SJCRH30 (cell line): ENCODE measurements around the gene NUP43. TPM values are rescaled to one million over a fixed set of nuclear protein-coding genes. Genes with fewer than 3 reads are reported as not detected.

Experiments used
- DNase-seq, 2 experiments: peaks; one replicate each; pipeline ENCODE4 v3.0.0-alpha.2; 2015 to 2020
- H3K27ac ChIP-seq: fragments of 250-450 bp; sonication (Bioruptor Pico); 2 replicates; pipeline ENCODE4 v1.5.1; 2020; ENCODE audit warnings: mild to moderate bottlenecking, moderate library complexity
- H3K27me3 ChIP-seq: fragments of 250-450 bp; sonication (Bioruptor Pico); 2 replicates; pipeline ENCODE4 v1.5.1; 2020; ENCODE audit warnings: mild to moderate bottlenecking, moderate library complexity
- H3K36me3 ChIP-seq: fragments of 250-450 bp; sonication (Bioruptor Pico); 2 replicates; pipeline ENCODE4 v1.5.1; 2020; ENCODE audit warnings: mild to moderate bottlenecking, moderate library complexity
- H3K4me1 ChIP-seq: fragments of 250-450 bp; sonication (Bioruptor Pico); 2 replicates; pipeline ENCODE4 v1.5.1; 2020; ENCODE audit warnings: mild to moderate bottlenecking, moderate library complexity
- H3K4me3 ChIP-seq: fragments of 250-450 bp; sonication (Bioruptor Pico); 2 replicates; pipeline ENCODE4 v1.5.1; 2020; ENCODE audit warnings: mild to moderate bottlenecking, moderate library complexity
- H3K9me3 ChIP-seq: fragments of 250-450 bp; sonication (Bioruptor Pico); replicated peaks from 2 replicates; pipeline ENCODE4 v1.5.1; 2020; ENCODE audit warnings: mild to moderate bottlenecking, moderate library complexity
- total RNA-seq: library from RNA; depleted of rRNA; stranded (reverse); fragments of >200 nt; shearing (Covaris generic); gene quantifications from 2 replicates; pipeline ENCODE4 v1.2.3, GENCODE V29; 2014

NUP43 gene
- total RNA-seq, 1 experiment from 2014 or later = 76.6 TPM

- peaks cover 48% of the 10 kb centered on the region for H3K36me3 ChIP-seq
- no peaks in the 10 kb centered on the region for H3K9me3 ChIP-seq
- H3K4me1 ChIP-seq = no peaks in the 10 kb centered on the region
- no peak overlapping the region for H3K27ac ChIP-seq
- no peak overlapping the region for H3K4me3 ChIP-seq
- DNase-seq = no peak
- no peaks in the 10 kb centered on the region for H3K27me3 ChIP-seq
Observed at GRCh38 chr6:149725785-149726184, 20.5 kb downstream of the NUP43 start.

DNA sequence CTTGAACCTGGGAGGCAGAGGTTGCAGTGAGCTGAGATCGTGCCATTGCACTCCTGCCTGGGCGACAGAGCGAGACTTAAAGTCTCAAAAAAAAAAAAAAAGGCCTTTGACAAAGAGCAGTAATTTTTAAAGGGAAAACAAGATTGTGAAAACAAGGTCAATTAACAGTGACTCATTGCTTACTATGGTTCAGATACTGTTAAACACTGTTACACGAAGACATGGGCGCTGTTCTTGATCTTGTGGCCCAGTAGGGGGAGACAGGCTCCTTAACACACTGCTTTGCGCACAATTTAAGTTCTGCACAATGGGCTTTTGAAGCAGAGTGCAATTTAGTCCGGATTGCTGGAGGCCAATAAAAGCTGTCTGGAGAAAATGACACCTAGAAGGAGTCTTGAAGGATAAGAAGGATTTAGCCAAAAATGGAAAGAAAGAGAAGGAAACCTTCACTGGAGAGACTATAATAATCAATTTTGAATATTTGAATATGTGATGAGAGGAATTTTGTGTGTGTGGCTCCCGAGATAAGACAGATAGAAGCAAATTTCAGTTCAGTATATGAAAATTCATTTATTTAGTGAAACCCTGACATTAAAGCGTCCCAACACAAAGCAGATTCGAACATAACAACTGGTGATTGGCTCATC lies 22.4 kb downstream of the NUP43 start:
- Histone ChIP-seq H3K4me3 (no peak overlapping the region), H3K27ac (no peak overlapping the region), H3K9me3 (no peaks in the 10 kb centered on the region), H3K36me3 (peaks cover 38% of the 10 kb centered on the region), H3K27me3 (no peaks in the 10 kb centered on the region), H3K4me1 (no peaks in the 10 kb centered on the region)
- DNase-seq = peak; percentile 34 to 64

DNA sequence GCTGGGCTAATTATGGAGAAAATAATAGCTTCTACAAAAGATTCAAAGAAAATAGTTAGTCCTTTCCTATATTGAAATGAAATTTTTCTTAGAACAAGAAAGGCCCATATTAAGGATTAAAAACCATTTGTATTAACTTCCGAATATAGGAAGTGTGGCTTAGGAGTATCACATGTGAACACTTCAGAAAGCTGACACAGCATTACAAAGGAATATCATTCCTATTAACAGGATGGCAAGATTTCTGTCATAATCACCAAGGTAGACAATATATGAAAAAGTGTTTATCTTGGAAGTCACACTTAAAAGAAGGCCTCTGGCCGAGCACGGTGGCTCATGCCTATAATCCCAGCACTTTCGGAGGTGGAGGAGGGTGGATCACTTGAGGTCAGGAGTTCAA lies 23.1 kb downstream of the NUP43 start:
- Histone ChIP-seq H3K9me3 (no peaks in the 10 kb centered on the region), H3K27me3 (no peaks in the 10 kb centered on the region)

DNA sequence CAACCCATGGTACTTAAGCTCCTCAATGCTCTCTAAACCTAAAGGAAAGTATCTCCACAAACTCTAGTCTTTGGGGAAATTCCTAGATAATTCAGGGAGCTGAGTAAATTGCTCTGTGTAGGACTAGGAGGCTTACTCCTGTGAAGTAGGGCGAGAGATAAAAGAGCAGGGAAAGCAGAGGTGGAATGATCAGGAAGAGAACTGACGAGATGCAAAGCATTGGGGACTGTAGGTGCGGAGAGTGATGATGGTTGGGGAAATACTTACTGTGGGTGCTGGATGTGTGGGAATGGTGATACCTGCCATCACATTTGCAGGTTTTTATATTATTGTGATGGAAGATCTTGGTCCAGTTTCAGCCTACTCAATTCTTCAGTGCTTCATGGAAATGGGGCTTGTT lies 26.8 kb downstream of the NUP43 start:
- H3K4me3 ChIP-seq = no peak overlapping the region
- no peak overlapping the region for H3K27ac ChIP-seq
- H3K27me3 ChIP-seq = no peaks in the 10 kb centered on the region
- H3K36me3 ChIP-seq = peaks cover 3% of the 10 kb centered on the region; the same call in 1 of the 2 replicates
- H3K4me1 ChIP-seq = 0 out of 2 replicates have a peak, but pooled peaks cover 2% of the 10 kb centered on the region
- DNase-seq = no peak
- H3K9me3 ChIP-seq = no peaks in the 10 kb centered on the region

More for the DNA sequence above, 23.1 kb downstream of the NUP43 start:
- peaks cover 32% of the 10 kb centered on the region for H3K36me3 ChIP-seq
- H3K4me1 ChIP-seq = no peaks in the 10 kb centered on the region
- no peak overlapping the region for H3K27ac ChIP-seq
- H3K4me3 ChIP-seq = no peak overlapping the region
- DNase-seq = no peak

DNA sequence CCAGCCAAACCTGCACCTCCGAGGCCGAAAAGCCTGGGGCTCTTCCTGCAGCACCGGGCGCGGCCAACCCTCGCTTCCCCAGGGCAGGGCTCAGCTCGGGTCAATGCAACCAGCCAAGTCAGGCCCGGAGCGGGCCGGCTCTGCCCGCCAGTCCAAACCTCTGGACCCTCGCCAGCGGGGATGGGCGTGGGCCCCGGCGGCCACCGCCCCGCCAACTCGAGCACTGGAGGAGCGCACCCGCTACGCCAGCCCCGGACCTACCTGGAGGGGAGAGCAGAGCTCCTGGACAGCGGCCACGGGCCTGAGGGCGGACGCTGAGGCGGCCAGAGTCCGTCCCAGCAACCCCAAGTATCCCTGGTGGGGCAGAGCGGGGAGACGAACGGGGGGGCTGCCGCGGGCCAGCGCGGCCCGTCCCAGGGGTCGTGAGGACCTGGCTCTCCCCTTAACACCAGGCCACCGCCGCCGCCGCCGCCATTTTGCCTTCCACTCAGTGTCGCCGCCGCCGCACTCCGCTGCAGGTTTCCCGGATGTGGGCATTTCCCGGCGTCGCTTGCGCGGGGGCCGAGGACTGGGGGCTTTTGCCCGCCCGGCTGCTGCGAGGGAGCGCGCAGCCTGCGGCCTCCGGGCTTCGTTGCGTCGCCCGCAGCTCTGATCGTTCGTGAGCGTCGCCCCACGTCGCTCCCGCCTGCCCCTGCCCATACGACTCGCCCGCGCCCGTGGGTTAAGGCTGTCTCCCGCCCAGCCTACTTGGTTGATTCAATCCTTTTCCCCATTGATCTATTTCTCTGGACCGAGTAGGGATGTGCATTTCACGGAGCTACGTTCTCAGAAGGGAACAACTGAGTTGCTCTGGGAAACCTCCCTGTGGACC lies 28.5 kb downstream of the NUP43 start, which contains the start of gene LATS1:
Gene LATS1 (minus strand): TSS at position 514 of the 871 bp plus-strand sequence. CDS start 15,975 bp downstream, outside the sequence.
- Histone ChIP-seq H3K4me3 (peak within 1 kb of the TSS; percentile 96), H3K9me3 (no peaks in the 10 kb centered on the region), H3K27me3 (no peaks in the 10 kb centered on the region), H3K4me1 (0 out of 2 replicates have a peak, but pooled peaks cover 2% of the 10 kb centered on the region), H3K36me3 (no peaks in the 10 kb centered on the region), H3K27ac (peak within 1 kb of the TSS; percentile 97)
- DNase-seq = peak; percentile 91 to 92

DNA sequence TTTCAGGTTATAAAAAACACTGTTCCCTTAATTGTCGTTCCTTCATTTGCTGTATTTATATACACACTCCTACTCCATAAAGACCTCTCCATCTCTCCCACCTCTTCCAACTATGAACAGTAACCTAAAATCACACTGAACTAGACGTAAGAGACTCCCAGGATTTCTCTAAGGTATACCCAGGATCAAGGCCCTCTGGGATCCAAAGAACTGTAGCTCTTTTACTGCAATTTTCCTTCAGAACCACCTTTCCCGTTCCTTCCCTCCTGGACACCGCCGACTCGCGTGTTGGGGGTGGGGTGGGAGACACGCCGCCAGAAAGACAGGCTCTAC lies 29.1 kb downstream of the NUP43 start:
- no peaks in the 10 kb centered on the region for H3K27me3 ChIP-seq
- peak overlapping the region; percentile 96 for H3K4me3 ChIP-seq
- DNase-seq = no peak
- H3K27ac ChIP-seq = peak overlapping the region; percentile 97
- H3K4me1 ChIP-seq = 0 out of 2 replicates have a peak, but pooled peaks cover 2% of the 10 kb centered on the region
- no peaks in the 10 kb centered on the region for H3K9me3 ChIP-seq
- H3K36me3 ChIP-seq = no peaks in the 10 kb centered on the region

- Histone ChIP-seq H3K36me3 (no peaks in the 10 kb centered on the region), H3K9me3 (no peaks in the 10 kb centered on the region), H3K27ac (no peak overlapping the region), H3K27me3 (no peaks in the 10 kb centered on the region), H3K4me3 (peak overlapping the region; percentile 96), H3K4me1 (0 out of 2 replicates have a peak, but pooled peaks cover 2% of the 10 kb centered on the region)
- no peak for DNase-seq
Observed at GRCh38 chr6:149716181-149716963, 30.0 kb downstream of the NUP43 start.

DNA sequence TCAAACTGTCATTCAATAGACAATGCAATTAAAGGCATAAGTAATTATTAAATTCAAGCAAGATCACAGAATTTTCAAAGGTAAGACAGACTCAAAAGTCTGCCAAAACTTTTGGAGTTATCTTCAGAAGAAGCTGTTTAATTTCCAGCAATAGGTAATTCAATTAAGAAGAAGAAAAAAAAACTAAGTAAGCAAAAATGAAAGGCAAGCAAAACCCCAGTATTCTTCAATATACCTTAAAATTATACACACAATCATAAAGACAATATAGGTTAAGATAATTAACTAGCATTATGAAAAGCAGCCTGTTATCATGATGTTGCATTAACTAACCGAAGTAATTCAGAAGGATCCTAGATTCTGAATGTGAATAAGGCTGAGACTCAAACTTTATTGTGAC lies 31.9 kb downstream of the NUP43 start:
- H3K4me1 ChIP-seq = 0 out of 2 replicates have a peak, but pooled peaks cover 2% of the 10 kb centered on the region
- H3K36me3 ChIP-seq = no peaks in the 10 kb centered on the region
- DNase-seq = no peak
- no peaks in the 10 kb centered on the region for H3K27me3 ChIP-seq
- no peak overlapping the region for H3K4me3 ChIP-seq
- no peak overlapping the region for H3K27ac ChIP-seq
- no peaks in the 10 kb centered on the region for H3K9me3 ChIP-seq

- no peaks in the 10 kb centered on the region for H3K9me3 ChIP-seq
- H3K27ac ChIP-seq = no peak overlapping the region
- 0 out of 2 replicates have a peak, but pooled peaks cover 2% of the 10 kb centered on the region for H3K4me1 ChIP-seq
- H3K36me3 ChIP-seq = peaks cover 2% of the 10 kb centered on the region; the same call in 1 of the 2 replicates
- no peak for DNase-seq
- no peaks in the 10 kb centered on the region for H3K27me3 ChIP-seq
- no peak overlapping the region for H3K4me3 ChIP-seq
Observed at GRCh38 chr6:149711711-149712110, 34.6 kb downstream of the NUP43 start.

DNA sequence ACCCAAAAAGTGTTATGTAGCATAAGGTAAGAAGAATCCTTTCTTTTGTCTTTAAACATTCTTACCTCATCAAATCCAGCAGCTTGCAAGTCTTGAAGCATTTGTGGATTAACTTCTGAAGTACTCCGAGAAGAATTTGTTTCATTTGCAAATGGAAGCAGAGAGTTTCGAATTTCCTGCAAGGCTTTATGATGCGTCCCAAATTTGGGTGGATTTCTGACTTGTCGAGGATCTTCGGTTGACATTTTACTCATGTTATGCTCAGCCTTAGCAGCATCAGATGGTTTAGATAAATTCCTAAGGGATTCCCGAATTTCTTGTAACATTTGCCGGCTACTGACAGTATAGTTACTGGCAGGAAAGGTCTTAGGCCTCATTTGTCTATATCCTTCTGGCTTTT lies 44.6 kb downstream of the NUP43 start:
- Histone ChIP-seq H3K4me3 (no peak overlapping the region), H3K9me3 (no peaks in the 10 kb centered on the region), H3K27me3 (no peaks in the 10 kb centered on the region), H3K36me3 (peaks cover 24% of the 10 kb centered on the region), H3K27ac (no peak overlapping the region), H3K4me1 (no peaks in the 10 kb centered on the region)
- DNase-seq = no peak

DNA sequence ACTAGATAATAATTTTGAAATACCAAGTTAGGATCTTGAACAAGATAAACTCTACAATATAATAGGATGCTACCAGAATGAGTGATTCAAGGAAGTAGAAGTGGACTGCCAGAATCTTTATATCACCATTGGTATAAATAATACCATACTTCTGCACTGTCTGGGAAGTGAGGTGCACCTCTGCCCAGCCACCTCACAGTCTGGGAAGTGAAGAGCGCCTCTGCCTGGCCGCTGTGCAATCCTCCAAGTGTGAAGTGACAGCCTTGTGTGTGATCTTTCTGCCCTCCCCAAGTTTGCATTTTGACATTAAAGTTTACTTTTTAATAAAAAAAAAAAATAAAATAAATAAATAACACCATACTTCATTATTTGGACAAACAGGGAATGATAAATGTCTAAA lies 47.2 kb downstream of the NUP43 start:
- Histone ChIP-seq H3K36me3 (peaks cover 28% of the 10 kb centered on the region), H3K27me3 (no peaks in the 10 kb centered on the region), H3K4me1 (no peaks in the 10 kb centered on the region), H3K27ac (no peak overlapping the region), H3K9me3 (no peaks in the 10 kb centered on the region), H3K4me3 (no peak overlapping the region)
- DNase-seq = no peak

DNA sequence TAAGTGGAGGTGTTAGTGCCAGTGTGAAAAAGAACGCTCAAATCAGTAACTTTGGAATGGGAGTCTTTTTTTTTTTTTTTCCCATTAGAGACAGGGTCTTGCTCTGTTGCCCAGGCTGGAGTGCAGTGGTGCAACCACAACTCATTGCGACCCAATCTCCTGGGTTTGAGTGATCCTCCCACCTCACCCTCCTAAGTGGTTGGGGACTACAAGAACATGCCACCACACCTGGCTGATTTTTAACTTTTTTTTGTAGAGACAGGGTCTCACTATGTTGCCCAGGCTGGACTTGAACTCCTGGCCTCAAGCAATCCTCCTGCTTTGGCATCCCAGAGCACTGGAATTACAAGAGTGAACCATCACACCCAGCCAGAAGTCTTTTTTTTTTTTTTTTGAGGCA lies 48.2 kb downstream of the NUP43 start:
- no peaks in the 10 kb centered on the region for H3K4me1 ChIP-seq
- DNase-seq = no peak
- H3K27me3 ChIP-seq = no peaks in the 10 kb centered on the region
- no peaks in the 10 kb centered on the region for H3K9me3 ChIP-seq
- peaks cover 37% of the 10 kb centered on the region for H3K36me3 ChIP-seq
- H3K4me3 ChIP-seq = no peak overlapping the region
- no peak overlapping the region for H3K27ac ChIP-seq

- no peak overlapping the region for H3K4me3 ChIP-seq
- no peaks in the 10 kb centered on the region for H3K4me1 ChIP-seq
- no peak for DNase-seq
- H3K27ac ChIP-seq = no peak overlapping the region
- no peaks in the 10 kb centered on the region for H3K27me3 ChIP-seq
- no peaks in the 10 kb centered on the region for H3K9me3 ChIP-seq
- peaks cover 41% of the 10 kb centered on the region for H3K36me3 ChIP-seq
Observed at GRCh38 chr6:149696901-149697300, 49.4 kb downstream of the NUP43 start.

- Histone ChIP-seq H3K27ac (no peak overlapping the region), H3K36me3 (peaks cover 40% of the 10 kb centered on the region), H3K27me3 (no peaks in the 10 kb centered on the region), H3K9me3 (no peaks in the 10 kb centered on the region), H3K4me3 (no peak overlapping the region), H3K4me1 (no peaks in the 10 kb centered on the region)
- DNase-seq = no peak
Observed at GRCh38 chr6:149694921-149695320, 51.4 kb downstream of the NUP43 start.

DNA sequence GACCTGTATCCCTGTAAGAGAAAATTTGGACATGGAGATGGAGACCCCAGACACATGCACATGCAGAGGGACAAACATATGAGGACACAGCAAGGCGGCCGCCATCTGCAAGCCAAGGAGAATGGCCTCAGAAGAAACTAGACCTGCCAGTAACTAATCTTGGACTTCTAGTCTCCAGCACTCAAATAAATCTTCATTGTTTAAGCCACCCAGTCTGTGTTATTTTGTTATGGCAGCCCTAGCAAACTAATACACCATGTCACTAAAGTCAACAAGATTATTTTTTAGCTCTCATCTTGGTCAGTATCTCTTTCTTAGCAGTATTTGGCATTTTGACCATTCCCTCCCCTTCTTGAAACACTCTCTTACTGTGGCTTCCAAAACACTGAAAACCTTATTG lies 55.1 kb downstream of the NUP43 start:
- Histone ChIP-seq H3K4me3 (no peak overlapping the region), H3K27ac (no peak overlapping the region), H3K9me3 (no peaks in the 10 kb centered on the region), H3K27me3 (no peaks in the 10 kb centered on the region), H3K4me1 (no peaks in the 10 kb centered on the region), H3K36me3 (peaks cover 40% of the 10 kb centered on the region)
- no peak for DNase-seq
